ENCODE results near the gene SPSB3. TPM values are rescaled to one million over a fixed set of nuclear protein-coding genes. Genes with fewer than 3 reads are reported as not detected.

Gene SPSB3
- total and polyA plus RNA-seq, 2 experiments from 2014 or later = 27.1 to 34.7 TPM

DNA sequence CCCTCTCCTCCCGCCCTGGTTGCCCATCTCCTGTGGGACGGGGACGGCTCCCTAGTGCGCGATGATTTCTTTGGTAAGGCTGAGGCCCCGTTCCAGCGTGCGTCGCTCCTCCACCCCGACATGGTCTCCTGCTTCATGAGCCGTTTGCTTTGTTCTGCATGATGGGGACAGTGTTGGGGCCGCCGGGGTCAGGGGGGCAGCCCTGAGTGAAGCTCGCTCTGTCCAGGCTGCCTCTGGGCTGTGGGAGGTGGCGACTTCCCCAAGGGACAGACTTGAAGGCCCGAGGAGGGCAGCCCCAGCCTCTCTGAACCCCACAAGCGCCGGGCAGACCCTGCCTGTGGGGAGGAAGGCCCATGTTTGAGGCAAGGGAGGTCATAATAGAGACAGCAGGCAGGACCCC lies 23.4 kb downstream of the SPSB3 start:
- Histone ChIP-seq H3K4me1 (ENCODE audit: insufficient read depth) (no peaks in the 10 kb centered on the region), H3K27ac (ENCODE audit: low read depth) (no peak overlapping the region), H3K27me3 (ENCODE audit: insufficient read depth) (no peaks in the 10 kb centered on the region), H3K4me3 (no peak overlapping the region), H3K36me3 (ENCODE audit: insufficient read depth) (no peaks in the 10 kb centered on the region), H3K4me2 (no peak overlapping the region), H3K9me2 (ENCODE audit: insufficient read depth) (no peaks in the 10 kb centered on the region), H4K20me1 (replicated peaks; ENCODE audit: insufficient read depth) (no peaks in the 10 kb centered on the region), H3F3A (replicated peaks; ENCODE audit: low read depth) (0 out of 2 replicates have a peak, but pooled peaks cover 3% of the 10 kb centered on the region), H2AFZ (no peak overlapping the region), H3K79me2 (replicated peaks; ENCODE audit: insufficient read depth) (no peaks in the 10 kb centered on the region)
- Mint-ChIP-seq H3K27me3 (ENCODE audit: insufficient read depth, low read depth, poor library complexity) (peaks cover 10% of the 10 kb centered on the region), H3K4me3 (no peak overlapping the region), H3K9me3 (no peaks in the 10 kb centered on the region; the same call in 2 of the 3 replicates), H3K36me3 (ENCODE audit: low read depth) (peaks cover 6% of the 10 kb centered on the region), H3K27ac (no peak overlapping the region), H3K4me1 (no peaks in the 10 kb centered on the region)
- DNase-seq (ENCODE audit: low spot score) = no peak
- TF ChIP-seq POLR2AphosphoS5 (IDR thresholded peaks at IDR 0.05; ENCODE audit: low read depth) = no peak
- TF ChIP-seq, protein P1, sequence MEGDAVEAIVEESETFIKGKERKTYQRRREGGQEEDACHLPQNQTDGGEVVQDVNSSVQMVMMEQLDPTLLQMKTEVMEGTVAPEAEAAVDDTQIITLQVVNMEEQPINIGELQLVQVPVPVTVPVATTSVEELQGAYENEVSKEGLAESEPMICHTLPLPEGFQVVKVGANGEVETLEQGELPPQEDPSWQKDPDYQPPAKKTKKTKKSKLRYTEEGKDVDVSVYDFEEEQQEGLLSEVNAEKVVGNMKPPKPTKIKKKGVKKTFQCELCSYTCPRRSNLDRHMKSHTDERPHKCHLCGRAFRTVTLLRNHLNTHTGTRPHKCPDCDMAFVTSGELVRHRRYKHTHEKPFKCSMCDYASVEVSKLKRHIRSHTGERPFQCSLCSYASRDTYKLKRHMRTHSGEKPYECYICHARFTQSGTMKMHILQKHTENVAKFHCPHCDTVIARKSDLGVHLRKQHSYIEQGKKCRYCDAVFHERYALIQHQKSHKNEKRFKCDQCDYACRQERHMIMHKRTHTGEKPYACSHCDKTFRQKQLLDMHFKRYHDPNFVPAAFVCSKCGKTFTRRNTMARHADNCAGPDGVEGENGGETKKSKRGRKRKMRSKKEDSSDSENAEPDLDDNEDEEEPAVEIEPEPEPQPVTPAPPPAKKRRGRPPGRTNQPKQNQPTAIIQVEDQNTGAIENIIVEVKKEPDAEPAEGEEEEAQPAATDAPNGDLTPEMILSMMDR (conservative IDR thresholded peaks at IDR 0.05; ENCODE audit: low read depth in 2 of 2) = no peak
- no peak for TF ChIP-seq STAT1 (IDR thresholded peaks at IDR 0.05; ENCODE audit: unreplicated experiment)
- TF ChIP-seq, protein P2, sequence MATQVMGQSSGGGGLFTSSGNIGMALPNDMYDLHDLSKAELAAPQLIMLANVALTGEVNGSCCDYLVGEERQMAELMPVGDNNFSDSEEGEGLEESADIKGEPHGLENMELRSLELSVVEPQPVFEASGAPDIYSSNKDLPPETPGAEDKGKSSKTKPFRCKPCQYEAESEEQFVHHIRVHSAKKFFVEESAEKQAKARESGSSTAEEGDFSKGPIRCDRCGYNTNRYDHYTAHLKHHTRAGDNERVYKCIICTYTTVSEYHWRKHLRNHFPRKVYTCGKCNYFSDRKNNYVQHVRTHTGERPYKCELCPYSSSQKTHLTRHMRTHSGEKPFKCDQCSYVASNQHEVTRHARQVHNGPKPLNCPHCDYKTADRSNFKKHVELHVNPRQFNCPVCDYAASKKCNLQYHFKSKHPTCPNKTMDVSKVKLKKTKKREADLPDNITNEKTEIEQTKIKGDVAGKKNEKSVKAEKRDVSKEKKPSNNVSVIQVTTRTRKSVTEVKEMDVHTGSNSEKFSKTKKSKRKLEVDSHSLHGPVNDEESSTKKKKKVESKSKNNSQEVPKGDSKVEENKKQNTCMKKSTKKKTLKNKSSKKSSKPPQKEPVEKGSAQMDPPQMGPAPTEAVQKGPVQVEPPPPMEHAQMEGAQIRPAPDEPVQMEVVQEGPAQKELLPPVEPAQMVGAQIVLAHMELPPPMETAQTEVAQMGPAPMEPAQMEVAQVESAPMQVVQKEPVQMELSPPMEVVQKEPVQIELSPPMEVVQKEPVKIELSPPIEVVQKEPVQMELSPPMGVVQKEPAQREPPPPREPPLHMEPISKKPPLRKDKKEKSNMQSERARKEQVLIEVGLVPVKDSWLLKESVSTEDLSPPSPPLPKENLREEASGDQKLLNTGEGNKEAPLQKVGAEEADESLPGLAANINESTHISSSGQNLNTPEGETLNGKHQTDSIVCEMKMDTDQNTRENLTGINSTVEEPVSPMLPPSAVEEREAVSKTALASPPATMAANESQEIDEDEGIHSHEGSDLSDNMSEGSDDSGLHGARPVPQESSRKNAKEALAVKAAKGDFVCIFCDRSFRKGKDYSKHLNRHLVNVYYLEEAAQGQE (IDR thresholded peaks at IDR 0.05; ENCODE audit: unreplicated experiment) = no peak
- TF ChIP-seq NANOG (IDR thresholded peaks at IDR 0.05; ENCODE audit: borderline replicate concordance) = no peak
- TF ChIP-seq, protein P3, sequence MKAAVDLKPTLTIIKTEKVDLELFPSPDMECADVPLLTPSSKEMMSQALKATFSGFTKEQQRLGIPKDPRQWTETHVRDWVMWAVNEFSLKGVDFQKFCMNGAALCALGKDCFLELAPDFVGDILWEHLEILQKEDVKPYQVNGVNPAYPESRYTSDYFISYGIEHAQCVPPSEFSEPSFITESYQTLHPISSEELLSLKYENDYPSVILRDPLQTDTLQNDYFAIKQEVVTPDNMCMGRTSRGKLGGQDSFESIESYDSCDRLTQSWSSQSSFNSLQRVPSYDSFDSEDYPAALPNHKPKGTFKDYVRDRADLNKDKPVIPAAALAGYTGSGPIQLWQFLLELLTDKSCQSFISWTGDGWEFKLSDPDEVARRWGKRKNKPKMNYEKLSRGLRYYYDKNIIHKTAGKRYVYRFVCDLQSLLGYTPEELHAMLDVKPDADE (IDR thresholded peaks at IDR 0.05) = no peak
- no peak for ATAC-seq

- Mint-ChIP-seq H3K9me3 (no peaks in the 10 kb centered on the region; the same call in 2 of the 3 replicates), H3K27me3 (ENCODE audit: insufficient read depth, low read depth, poor library complexity) (peaks cover 10% of the 10 kb centered on the region), H3K4me1 (no peaks in the 10 kb centered on the region), H3K27ac (no peak overlapping the region), H3K4me3 (no peak overlapping the region), H3K36me3 (ENCODE audit: low read depth) (peaks cover 7% of the 10 kb centered on the region)
- H3K4me1 ChIP-seq (ENCODE audit: insufficient read depth) = no peaks in the 10 kb centered on the region
- no peak overlapping the region for H3K27ac ChIP-seq (ENCODE audit: low read depth)
- no peak overlapping the region for H2AFZ ChIP-seq
- H3K4me2 ChIP-seq = no peak overlapping the region
- no peaks in the 10 kb centered on the region for H3K9me2 ChIP-seq (ENCODE audit: insufficient read depth)
- H4K20me1 ChIP-seq (replicated peaks; ENCODE audit: insufficient read depth) = no peaks in the 10 kb centered on the region
- H3K4me3 ChIP-seq = no peak overlapping the region
- no peaks in the 10 kb centered on the region for H3F3A ChIP-seq (replicated peaks; ENCODE audit: low read depth)
- ATAC-seq (no peak), DNase-seq (ENCODE audit: low spot score) (no peak)
- no peaks in the 10 kb centered on the region for H3K36me3 ChIP-seq (ENCODE audit: insufficient read depth)
- no peaks in the 10 kb centered on the region for H3K79me2 ChIP-seq (replicated peaks; ENCODE audit: insufficient read depth)
- H3K27me3 ChIP-seq (ENCODE audit: insufficient read depth) = no peaks in the 10 kb centered on the region
- TF ChIP-seq, protein P1 (conservative IDR thresholded peaks at IDR 0.05; ENCODE audit: low read depth in 2 of 2) = no peak
- no peak for TF ChIP-seq ZNF331 (CRISPR knock-in tag; IDR thresholded peaks at IDR 0.05; ENCODE audit: low read depth)
- TF ChIP-seq NANOG (IDR thresholded peaks at IDR 0.05; ENCODE audit: borderline replicate concordance) = no peak
- no peak for TF ChIP-seq STAT1 (IDR thresholded peaks at IDR 0.05; ENCODE audit: unreplicated experiment)
- no peak for TF ChIP-seq CREB1 (CRISPR knock-in tag; IDR thresholded peaks at IDR 0.05; ENCODE audit: low read depth)
- no peak for TF ChIP-seq EZH2 (IDR thresholded peaks at IDR 0.05; ENCODE audit: low read depth, unreplicated experiment)
- no peak for TF ChIP-seq EZH2phosphoT487 (IDR thresholded peaks at IDR 0.05; ENCODE audit: unreplicated experiment)
- no peak for TF ChIP-seq ZNF114 (CRISPR knock-in tag; IDR thresholded peaks at IDR 0.05)
These were observed 24.5 kb downstream of the SPSB3 start for GRCh38 chr16:1757714-1758461.

Data from GM23338 (cell line).